Measurements from ENCODE around the gene INSR.

Gene INSR

DNA sequence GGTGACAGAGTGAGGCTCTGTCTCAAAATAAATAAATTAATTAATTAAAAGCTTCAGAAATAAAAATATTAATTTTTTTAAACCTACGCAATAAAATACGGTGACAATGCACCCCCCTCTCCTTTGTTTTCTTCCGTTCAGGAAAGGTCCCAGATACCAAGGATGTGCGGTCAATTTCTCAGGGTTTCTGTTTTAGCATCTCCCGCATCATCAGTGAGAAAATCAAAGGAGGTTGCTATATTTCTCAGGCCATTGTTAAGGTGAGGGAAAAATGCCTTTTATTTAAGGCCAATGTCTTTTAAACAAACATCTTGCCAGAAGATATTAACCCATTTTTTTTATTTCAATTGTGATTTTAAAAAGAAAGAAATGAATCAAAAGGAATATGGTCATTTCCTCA lies 111.7 kb downstream of the INSR start:
- Histone ChIP-seq H3K4me1 (ENCODE audit: insufficient read depth, low read length) (peaks cover 51% of the 10 kb centered on the region), H3K9ac (ENCODE audit: low read length) (peak overlapping the region; percentile 35), H3K27me3 (ENCODE audit: control insufficient read depth in 1 of 2, insufficient read depth in 2 of 2, low read length in 2 of 2) (no peaks in the 10 kb centered on the region), H3K9me3 (ENCODE audit: low read length) (no peaks in the 10 kb centered on the region), H3K27ac (ENCODE audit: low read depth, low read length) (peak overlapping the region; percentile 65), H3K4me3 (ENCODE audit: low read depth in 1 of 2, low read length in 2 of 2) (peak overlapping the region in 1 of 2 donors; percentile 2), H3K36me3 (ENCODE audit: insufficient read depth, low read length) (no peaks in the 10 kb centered on the region)

- H3K27ac ChIP-seq (ENCODE audit: low read depth, low read length), result peak overlapping the region; percentile 1
- H3K4me1 ChIP-seq (ENCODE audit: insufficient read depth, low read length), result peaks cover 59% of the 10 kb centered on the region
- no peaks in the 10 kb centered on the region for H3K27me3 ChIP-seq (ENCODE audit: control insufficient read depth in 1 of 2, insufficient read depth in 2 of 2, low read length in 2 of 2)
These were observed 114.3 kb downstream of the INSR start for GRCh38 chr19:7179917-7180306.

DNA sequence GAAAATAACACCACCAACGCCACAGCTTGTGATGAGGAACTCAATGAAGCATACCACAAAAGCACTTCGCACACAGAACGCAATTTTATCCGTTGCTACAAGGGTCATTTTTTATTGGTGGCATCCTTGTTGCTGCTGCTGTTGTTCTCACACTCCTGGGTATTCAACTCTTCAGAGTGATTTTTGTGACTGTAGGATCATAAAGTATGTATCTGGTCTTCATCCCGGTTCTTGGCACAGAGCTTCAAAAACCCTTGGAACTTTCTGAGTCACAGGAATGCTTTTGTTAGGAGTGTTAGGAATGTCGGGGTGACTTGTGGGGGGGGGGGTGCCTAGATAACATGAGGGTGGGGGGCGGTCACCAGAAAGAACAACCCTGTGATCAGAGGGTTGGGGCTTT lies 116.3 kb downstream of the INSR start:
- no peak overlapping the region for H3K4me3 ChIP-seq (ENCODE audit: low read depth in 1 of 2, low read length in 2 of 2)
- no peak overlapping the region for H3K9ac ChIP-seq (ENCODE audit: low read length)
- no peak overlapping the region for H3K27ac ChIP-seq (ENCODE audit: low read depth, low read length)
- no peaks in the 10 kb centered on the region for H3K9me3 ChIP-seq (ENCODE audit: low read length)
- peaks cover 10% of the 10 kb centered on the region for H3K36me3 ChIP-seq (ENCODE audit: insufficient read depth, low read length)
- peaks cover 46% of the 10 kb centered on the region for H3K4me1 ChIP-seq (ENCODE audit: insufficient read depth, low read length)
- no peaks in the 10 kb centered on the region for H3K27me3 ChIP-seq (ENCODE audit: control insufficient read depth in 1 of 2, insufficient read depth in 2 of 2, low read length in 2 of 2)

More at GRCh38 chr19:7179917-7180306, 114.3 kb downstream of the INSR start:
- H3K9ac ChIP-seq (ENCODE audit: low read length), result no peak overlapping the region
- H3K4me3 ChIP-seq (ENCODE audit: low read depth in 1 of 2, low read length in 2 of 2), result no peak overlapping the region
- H3K36me3 ChIP-seq (ENCODE audit: insufficient read depth, low read length), result peaks cover 4% of the 10 kb centered on the region
- H3K9me3 ChIP-seq (ENCODE audit: low read length), result no peaks in the 10 kb centered on the region

GRCh38 chr19:7176792-7177191 lies 117.4 kb downstream of the INSR start:
- no peaks in the 10 kb centered on the region for H3K27me3 ChIP-seq (ENCODE audit: control insufficient read depth in 1 of 2, insufficient read depth in 2 of 2, low read length in 2 of 2)
- H3K36me3 ChIP-seq (ENCODE audit: insufficient read depth, low read length), result peaks cover 14% of the 10 kb centered on the region
- peaks cover 36% of the 10 kb centered on the region for H3K4me1 ChIP-seq (ENCODE audit: insufficient read depth, low read length)
- H3K4me3 ChIP-seq (ENCODE audit: low read depth in 1 of 2, low read length in 2 of 2), result no peak overlapping the region
- H3K9me3 ChIP-seq (ENCODE audit: low read length), result no peaks in the 10 kb centered on the region
- no peak overlapping the region for H3K9ac ChIP-seq (ENCODE audit: low read length)
- H3K27ac ChIP-seq (ENCODE audit: low read depth, low read length), result no peak overlapping the region

DNA sequence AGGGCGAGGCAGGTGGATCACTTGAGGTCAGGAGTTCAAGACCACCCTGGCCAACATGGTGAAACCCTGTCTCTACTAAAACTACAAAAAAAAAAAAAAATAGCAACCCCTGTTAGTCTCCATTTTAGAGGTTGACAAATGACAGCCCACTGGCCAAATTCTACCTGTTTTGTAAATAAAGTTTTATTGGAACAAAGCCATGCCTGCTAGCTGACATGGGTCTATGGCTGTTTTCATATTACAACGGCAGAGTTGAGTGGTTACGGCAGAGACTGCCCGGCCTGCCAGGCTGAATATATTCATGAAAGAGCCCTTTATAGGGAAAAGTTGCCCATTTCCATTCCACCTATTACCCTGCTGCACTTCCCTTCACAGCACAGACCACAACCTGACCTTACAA lies 121.4 kb downstream of the INSR start:
- peaks cover 42% of the 10 kb centered on the region for H3K36me3 ChIP-seq (ENCODE audit: insufficient read depth, low read length)
- no peaks in the 10 kb centered on the region for H3K9me3 ChIP-seq (ENCODE audit: low read length)
- H3K27ac ChIP-seq (ENCODE audit: low read depth, low read length), result no peak overlapping the region
- peaks cover 9% of the 10 kb centered on the region for H3K4me1 ChIP-seq (ENCODE audit: insufficient read depth, low read length)
- no peak overlapping the region for H3K4me3 ChIP-seq (ENCODE audit: low read depth in 1 of 2, low read length in 2 of 2)
- no peak overlapping the region for H3K9ac ChIP-seq (ENCODE audit: low read length)
- H3K27me3 ChIP-seq (ENCODE audit: control insufficient read depth in 1 of 2, insufficient read depth in 2 of 2, low read length in 2 of 2), result no peaks in the 10 kb centered on the region

- H3K9ac ChIP-seq (ENCODE audit: low read length), result no peak overlapping the region
- no peaks in the 10 kb centered on the region for H3K4me1 ChIP-seq (ENCODE audit: insufficient read depth, low read length)
- H3K27me3 ChIP-seq (ENCODE audit: control insufficient read depth in 1 of 2, insufficient read depth in 2 of 2, low read length in 2 of 2), result no peaks in the 10 kb centered on the region
- peaks cover 50% of the 10 kb centered on the region for H3K36me3 ChIP-seq (ENCODE audit: insufficient read depth, low read length)
- H3K27ac ChIP-seq (ENCODE audit: low read depth, low read length), result no peak overlapping the region
- H3K9me3 ChIP-seq (ENCODE audit: low read length), result no peaks in the 10 kb centered on the region
- no peak overlapping the region for H3K4me3 ChIP-seq (ENCODE audit: low read depth in 1 of 2, low read length in 2 of 2)
These were observed 123.2 kb downstream of the INSR start for GRCh38 chr19:7170983-7171382.

DNA sequence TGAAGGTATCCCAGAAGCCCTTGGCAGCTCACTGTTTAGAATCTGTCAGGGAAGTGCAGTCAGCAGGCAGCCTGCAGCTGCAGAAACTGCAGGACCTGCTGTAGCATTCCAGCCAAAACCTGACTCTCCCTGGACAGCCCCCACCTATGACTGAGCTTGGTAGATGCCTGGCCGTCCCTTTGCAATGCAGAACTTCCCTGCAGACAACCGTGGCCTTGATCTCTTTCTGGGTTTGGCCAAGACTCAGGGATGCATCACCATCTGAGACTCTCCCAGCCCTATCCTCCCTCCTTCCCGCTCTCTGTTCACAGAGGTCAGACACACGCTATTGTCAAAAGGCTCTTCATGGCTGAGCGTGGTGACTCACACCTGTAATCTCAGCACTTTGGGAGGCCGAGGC lies 125.3 kb downstream of the INSR start:
- Histone ChIP-seq H3K9me3 (ENCODE audit: low read length) (no peaks in the 10 kb centered on the region), H3K4me1 (ENCODE audit: insufficient read depth, low read length) (no peaks in the 10 kb centered on the region), H3K27ac (ENCODE audit: low read depth, low read length) (no peak overlapping the region), H3K9ac (ENCODE audit: low read length) (no peak overlapping the region), H3K27me3 (ENCODE audit: control insufficient read depth in 1 of 2, insufficient read depth in 2 of 2, low read length in 2 of 2) (no peaks in the 10 kb centered on the region), H3K4me3 (ENCODE audit: low read depth in 1 of 2, low read length in 2 of 2) (no peak overlapping the region), H3K36me3 (ENCODE audit: insufficient read depth, low read length) (peaks cover 53% of the 10 kb centered on the region)

GRCh38 chr19:7161292-7161691 lies 132.9 kb downstream of the INSR start:
- H3K4me3 ChIP-seq (ENCODE audit: low read depth in 1 of 2, low read length in 2 of 2), result no peak overlapping the region
- no peaks in the 10 kb centered on the region for H3K27me3 ChIP-seq (ENCODE audit: control insufficient read depth in 1 of 2, insufficient read depth in 2 of 2, low read length in 2 of 2)
- no peaks in the 10 kb centered on the region for H3K9me3 ChIP-seq (ENCODE audit: low read length)
- H3K36me3 ChIP-seq (ENCODE audit: insufficient read depth, low read length), result peaks cover 31% of the 10 kb centered on the region
- H3K27ac ChIP-seq (ENCODE audit: low read depth, low read length), result no peak overlapping the region
- H3K4me1 ChIP-seq (ENCODE audit: insufficient read depth, low read length), result peaks cover 19% of the 10 kb centered on the region
- H3K9ac ChIP-seq (ENCODE audit: low read length), result no peak overlapping the region

GRCh38 chr19:7159105-7159933 lies 134.9 kb downstream of the INSR start:
- Histone ChIP-seq H3K36me3 (ENCODE audit: insufficient read depth, low read length) (peaks cover 16% of the 10 kb centered on the region), H3K4me1 (ENCODE audit: insufficient read depth, low read length) (peaks cover 19% of the 10 kb centered on the region), H3K27ac (ENCODE audit: low read depth, low read length) (peak overlapping the region; percentile 52), H3K27me3 (ENCODE audit: control insufficient read depth in 1 of 2, insufficient read depth in 2 of 2, low read length in 2 of 2) (no peaks in the 10 kb centered on the region), H3K4me3 (ENCODE audit: low read depth in 1 of 2, low read length in 2 of 2) (peak overlapping the region in 1 of 2 donors; percentile 24), H3K9me3 (ENCODE audit: low read length) (no peaks in the 10 kb centered on the region), H3K9ac (ENCODE audit: low read length) (peak overlapping the region; percentile 60)

DNA sequence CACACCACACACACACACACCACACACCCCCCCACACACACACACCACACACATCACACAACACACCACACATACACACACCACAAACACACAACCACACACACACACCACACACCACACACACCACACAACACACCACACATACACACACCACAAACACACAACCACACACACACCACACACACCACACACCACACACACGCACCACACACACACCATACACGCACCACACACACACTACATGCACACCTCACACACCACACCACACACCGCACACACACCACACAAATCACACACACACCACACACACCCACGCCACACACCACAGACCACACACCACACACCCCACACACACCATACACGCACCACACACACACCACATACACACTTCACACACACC lies 141.2 kb downstream of the INSR start:
- Histone ChIP-seq H3K36me3 (ENCODE audit: insufficient read depth, low read length) (peaks cover 21% of the 10 kb centered on the region), H3K4me1 (ENCODE audit: insufficient read depth, low read length) (peaks cover 4% of the 10 kb centered on the region), H3K27ac (ENCODE audit: low read depth, low read length) (no peak overlapping the region), H3K27me3 (ENCODE audit: control insufficient read depth in 1 of 2, insufficient read depth in 2 of 2, low read length in 2 of 2) (no peaks in the 10 kb centered on the region), H3K9ac (ENCODE audit: low read length) (no peak overlapping the region), H3K4me3 (ENCODE audit: low read depth in 1 of 2, low read length in 2 of 2) (no peak overlapping the region), H3K9me3 (ENCODE audit: low read length) (no peaks in the 10 kb centered on the region)

- no peak overlapping the region for H3K9ac ChIP-seq (ENCODE audit: low read length)
- no peak overlapping the region for H3K27ac ChIP-seq (ENCODE audit: low read depth, low read length)
- H3K4me1 ChIP-seq (ENCODE audit: insufficient read depth, low read length), result peaks cover 3% of the 10 kb centered on the region
- H3K27me3 ChIP-seq (ENCODE audit: control insufficient read depth in 1 of 2, insufficient read depth in 2 of 2, low read length in 2 of 2), result no peaks in the 10 kb centered on the region
- no peaks in the 10 kb centered on the region for H3K9me3 ChIP-seq (ENCODE audit: low read length)
- H3K4me3 ChIP-seq (ENCODE audit: low read depth in 1 of 2, low read length in 2 of 2), result no peak overlapping the region
- peaks cover 21% of the 10 kb centered on the region for H3K36me3 ChIP-seq (ENCODE audit: insufficient read depth, low read length)
These were observed 141.6 kb downstream of the INSR start for GRCh38 chr19:7152568-7152967.

Measured in muscle layer of colon (tissue), 2 donors.